GM12891 (cell line): ENCODE results near the gene KLF16.

Source experiments
- PAX5 ChIP-seq: IDR thresholded peaks from 2 replicates; pipeline ENCODE4 v1.6.1; 2011; ENCODE audit warnings: low read length, moderate library complexity, mild to moderate bottlenecking; ENCODE audit not compliant: insufficient read depth, severe bottlenecking
- POLR2A ChIP-seq: IDR thresholded peaks from 2 replicates; pipeline ENCODE4 v1.6.1; 2011; ENCODE audit warnings: low read depth, low read length, control low read depth
- POLR2AphosphoS5 ChIP-seq: IDR thresholded peaks from 2 replicates; pipeline ENCODE4 v1.6.1; 2011; ENCODE audit warnings: low read depth, low read length, control low read depth
- POU2F2 ChIP-seq: IDR thresholded peaks from 2 replicates; pipeline ENCODE4 v1.6.1; 2011; ENCODE audit warnings: low read depth, mild to moderate bottlenecking, control low read depth, low read length, moderate library complexity
- SPI1 ChIP-seq: IDR thresholded peaks from 2 replicates; pipeline ENCODE4 v1.6.1; 2011; ENCODE audit warnings: low read depth, low read length, control low read depth
- TAF1 ChIP-seq: IDR thresholded peaks from 2 replicates; pipeline ENCODE4 v1.6.1; 2011; ENCODE audit warnings: low read depth, low read length, control low read depth

DNA sequence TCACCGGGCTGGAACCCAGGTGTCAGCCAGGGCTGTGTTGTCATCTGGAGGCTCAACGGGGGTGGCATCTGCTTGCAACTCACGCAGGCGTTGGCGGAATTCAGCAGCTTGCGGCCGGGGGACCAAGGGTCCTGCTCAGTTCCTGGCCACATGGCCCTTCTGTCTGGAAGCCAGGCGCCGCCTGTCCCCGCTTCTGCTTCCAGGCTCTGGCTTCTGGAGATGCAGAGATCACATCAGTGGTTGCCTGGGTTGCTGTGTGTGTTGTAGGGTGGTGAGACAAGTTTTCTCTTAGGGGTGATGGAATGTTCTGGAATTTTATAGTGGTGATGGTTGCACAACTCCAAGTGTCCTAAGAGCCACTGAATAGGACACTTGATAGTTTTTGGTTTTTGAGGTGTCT is 46.8 kb upstream of the KLF16 start:
- TF ChIP-seq POLR2A (no peak), POLR2AphosphoS5 (no peak), TAF1 (no peak), PAX5 (no peak), SPI1 (no peak), POU2F2 (no peak)
